GM12878 (cell line): ENCODE results near the gene TDRD9. TPM values are rescaled to one million over a fixed set of nuclear protein-coding genes. Genes with fewer than 3 reads are reported as not detected.

ENCODE experiments used
- ATAC-seq: fragments of 200-7000 bp; cut with Tn5 transposase; 3 replicates; pipeline ENCODE4 v1.9.1; 2020; ENCODE audit warnings: mild to moderate bottlenecking, moderate library complexity
- BruUV-seq: library from RNA; stranded (reverse); fragments of 400-500 nt; replicated peaks from 2 replicates; lab custom pipeline; 2021; lab: Mats Ljungman, UMichigan
- CTCF ChIA-PET: fragments of 300-600 bp; sonication (Branson Sonifier 250); formaldehyde crosslinking; extraction: SDS; loops from one replicate; lab custom pipeline; 2021; ENCODE audit warnings: inconsistent platforms; lab: Yijun Ruan, JAX
- POLR2A ChIA-PET: fragments of 350-600 bp; formaldehyde crosslinking; extraction: SDS; loops from one replicate; lab custom pipeline; 2021; ENCODE audit warnings: inconsistent platforms; lab: Charles Lee
- RAD21 ChIA-PET: fragments of 300-600 bp; sonication (Branson Sonifier 250); formaldehyde crosslinking; loops from one replicate; lab custom pipeline; 2023; ENCODE audit warnings: antibody characterized with exemption; ENCODE audit not compliant: unreplicated experiment; lab: Charles Lee
- SMC1A ChIA-PET: fragments of 300-600 bp; sonication (Branson Sonifier 250); formaldehyde crosslinking; loops from one replicate; lab custom pipeline; 2023; ENCODE audit not compliant: unreplicated experiment, uncharacterized antibody; lab: Charles Lee
- DNase-seq: peaks from one replicate; pipeline ENCODE4 v3.0.0-alpha.2; 2011; ENCODE audit warnings: low read depth, low spot score
- FAIRE-seq: peaks from 3 replicates; lab custom pipeline; 2011; peaks lifted over from hg19 to GRCh38; lab: Jason Lieb, UNC
- H2AFZ ChIP-seq: 2 replicates; pipeline ENCODE4 v1.6.0; 2011; ENCODE audit warnings: low read depth, low read length, control low read depth; ENCODE audit not compliant: control insufficient read depth
- H3K27ac ChIP-seq: 2 replicates; pipeline ENCODE4 v1.5.1; 2011; ENCODE audit warnings: control low read depth; ENCODE audit not compliant: control insufficient read depth, insufficient read depth
- H3K27me3 ChIP-seq, 2 experiments: replicated peaks in 1 of 2; 2 replicates each; pipeline versions ENCODE4 v1.6.0 to v1.6.1; 2011; ENCODE audit warnings: low read length in 1 of 2; ENCODE audit not compliant: control insufficient read depth in 2 of 2, insufficient read depth in 2 of 2
- H3K36me3 ChIP-seq, 2 experiments: 2 replicates each; pipeline ENCODE4 v1.5.1; 2011; ENCODE audit warnings: low read length in 1 of 2; ENCODE audit not compliant: control insufficient read depth in 2 of 2, insufficient read depth in 2 of 2
- H3K4me1 ChIP-seq: 2 replicates; pipeline ENCODE4 v1.6.1; 2011; ENCODE audit warnings: mild to moderate bottlenecking, low read length, moderate library complexity, mixed read lengths; ENCODE audit not compliant: control insufficient read depth, insufficient read depth
- H3K4me2 ChIP-seq: 2 replicates; pipeline ENCODE4 v1.6.0; 2011; ENCODE audit warnings: control low read depth; ENCODE audit not compliant: control insufficient read depth, insufficient read depth
- H3K4me3 ChIP-seq: fragments of 200-600 bp; sonication (generic); 2 replicates; pipeline ENCODE4 v1.5.1; 2016
- H3K79me2 ChIP-seq: 2 replicates; pipeline ENCODE4 v1.6.0; 2011; ENCODE audit warnings: low read length; ENCODE audit not compliant: control insufficient read depth, insufficient read depth
- H3K9ac ChIP-seq: 2 replicates; pipeline ENCODE4 v1.8.0; 2011; ENCODE audit warnings: low read length, control low read depth, mixed read lengths; ENCODE audit not compliant: control insufficient read depth, insufficient read depth
- H3K9me3 ChIP-seq: replicated peaks from 3 replicates; pipeline ENCODE4 v1.5.1; 2011; ENCODE audit warnings: mild to moderate bottlenecking, low read length; ENCODE audit not compliant: control insufficient read depth, insufficient read depth
- H4K20me1 ChIP-seq: 2 replicates; pipeline ENCODE4 v1.6.0; 2011; ENCODE audit not compliant: control insufficient read depth, insufficient read depth
- ATF7 ChIP-seq: fragments of 450-650 bp; IDR thresholded peaks from 2 replicates; pipeline ENCODE4 v1.6.1; 2016; ENCODE audit warnings: low read depth, mild to moderate bottlenecking
- KAT2A ChIP-seq: conservative IDR thresholded peaks from 2 replicates; pipeline ENCODE4 v1.6.1; 2011; ENCODE audit warnings: low read depth, low read length; ENCODE audit not compliant: control insufficient read depth
- NR2F1 ChIP-seq: fragments of 450-650 bp; conservative IDR thresholded peaks from 2 replicates; pipeline ENCODE4 v1.6.1; 2017; ENCODE audit warnings: mild to moderate bottlenecking
- YBX1 ChIP-seq: fragments of 450-650 bp; IDR thresholded peaks from 2 replicates; pipeline ENCODE4 v1.6.1; 2016; ENCODE audit warnings: antibody characterized with exemption
- WGBS: methylation state at CpG from one replicate; pipeline ENCODE4 v1.1.6; 2016; ENCODE audit warnings: low lambda C conversion rate; ENCODE audit not compliant: insufficient replicate concordance, insufficient coverage; ENCODE audit errors: missing lambda C conversion rate; 5-methylcytosine and 5-hydroxymethylcytosine counted together
- in situ Hi-C: fragments of 300-500 bp; cut with MboI; formaldehyde crosslinking; loops from 9 replicates; pipeline ENCODE4 v1.14.3; 2018; ENCODE audit warnings: mixed read lengths
- intact Hi-C: fragments of 100-400 bp; cut with micrococcal nuclease; formaldehyde crosslinking; loops from one replicate; pipeline ENCODE4 v1.14.2; 2022; ENCODE audit not compliant: unreplicated experiment
- polyA plus RNA-seq, 11 experiments: library from polyadenylated mRNA; depleted of rRNA in 4 of 11; unstranded in 6 of 11; stranded (reverse) in 5 of 11; fragments of >200 nt; fragmentation: Nextera tagmentation in 4 of 11; fragmentation: Illumina TruSeq in 1 of 11; extraction: Ambion mirVana in 4 of 11; extraction: Trizol in 1 of 11; gene quantifications; 1 replicate in 1 of 11; 2 replicates in 10 of 11; pipeline versions ENCODE4 v1.2.1 to v1.2.3, GENCODE V29; 2011 to 2016; ENCODE audit warnings: inconsistent platforms in 2 of 11, missing spikeins in 2 of 11, low read depth in 1 of 11
- total RNA-seq, 4 experiments: library from RNA; depleted of rRNA in 3 of 4; stranded (reverse); fragments of >200 nt in 3 of 4; fragmentation: Illumina TruSeq in 1 of 4; extraction: Trizol in 1 of 4; gene quantifications; 2 replicates each; pipeline versions ENCODE4 v1.2.1 to v1.2.3, GENCODE V29; 2013 to 2021
- TF ChIP-seq, protein P1 (sequence below), 3 experiments: IDR thresholded peaks in 2 of 3; conservative IDR thresholded peaks in 1 of 3; 2 replicates each; pipeline ENCODE4 v1.5.1; 2011; ENCODE audit warnings: low read depth in 3 of 3, low read length in 3 of 3, mild to moderate bottlenecking in 3 of 3, control low read depth in 2 of 3, moderate library complexity in 2 of 3, inconsistent platforms in 1 of 3, mixed read lengths in 1 of 3; ENCODE audit not compliant: control insufficient read depth in 2 of 3, insufficient read depth in 1 of 3; ENCODE audit errors: extremely low read depth in 1 of 3
- TF ChIP-seq, protein P2 (sequence below): IDR thresholded peaks from 2 replicates; pipeline ENCODE4 v1.6.1; 2012; ENCODE audit warnings: mild to moderate bottlenecking, low read depth, low read length

TDRD9 gene
- total and polyA plus RNA-seq, 10 of the 15 experiments (the other 5 are each of a cell fraction or from before 2014, with no cell fraction given) = 0.12 TPM; not detected in 9

DNA sequence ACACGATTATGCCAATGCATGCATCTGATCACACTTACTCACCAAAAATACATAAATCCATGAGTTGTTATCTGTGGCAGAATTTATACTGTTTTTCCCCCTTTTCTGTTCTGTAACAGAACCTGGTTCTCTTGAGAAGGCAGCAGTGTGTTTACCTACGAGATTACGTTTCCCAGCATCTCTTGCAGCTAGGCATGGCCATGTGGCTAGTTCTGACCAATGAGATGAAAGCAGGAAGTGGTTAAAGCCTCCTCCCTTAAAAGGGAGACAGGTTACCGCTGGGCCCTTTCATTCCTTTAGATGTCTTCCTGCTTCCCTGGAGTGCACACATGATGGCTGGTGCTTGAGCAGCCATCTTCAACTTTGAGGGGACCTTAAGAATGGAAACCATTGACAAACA, 145.5 kb downstream of the TDRD9 start:
- no peaks in the 10 kb centered on the region for H3K27me3 ChIP-seq
- ChIA-PET CTCF (no interaction called here), RAD21 (no interaction called here), POLR2A (no interaction called here), SMC1A (no interaction called here)
- no peaks in the 10 kb centered on the region; the same call in 1 of the 2 replicates for H3K4me1 ChIP-seq
- H2AFZ ChIP-seq = no peak overlapping the region
- no peaks in the 10 kb centered on the region for H4K20me1 ChIP-seq
- no peak overlapping the region for H3K9ac ChIP-seq
- no TSS peak for BruUV-seq
- no peaks in the 10 kb centered on the region for H3K79me2 ChIP-seq
- H3K36me3 ChIP-seq = no peaks in the 10 kb centered on the region
- DNase-seq = no peak
- no peak for FAIRE-seq
- H3K4me2 ChIP-seq = no peak overlapping the region
- H3K4me3 ChIP-seq = no peak overlapping the region
- intact Hi-C loops (no loop called here), in situ Hi-C loops (no loop called here)
- WGBS = 16% methylated on average over 4 of the region's 4 CpGs
- TF ChIP-seq, protein P1, sequence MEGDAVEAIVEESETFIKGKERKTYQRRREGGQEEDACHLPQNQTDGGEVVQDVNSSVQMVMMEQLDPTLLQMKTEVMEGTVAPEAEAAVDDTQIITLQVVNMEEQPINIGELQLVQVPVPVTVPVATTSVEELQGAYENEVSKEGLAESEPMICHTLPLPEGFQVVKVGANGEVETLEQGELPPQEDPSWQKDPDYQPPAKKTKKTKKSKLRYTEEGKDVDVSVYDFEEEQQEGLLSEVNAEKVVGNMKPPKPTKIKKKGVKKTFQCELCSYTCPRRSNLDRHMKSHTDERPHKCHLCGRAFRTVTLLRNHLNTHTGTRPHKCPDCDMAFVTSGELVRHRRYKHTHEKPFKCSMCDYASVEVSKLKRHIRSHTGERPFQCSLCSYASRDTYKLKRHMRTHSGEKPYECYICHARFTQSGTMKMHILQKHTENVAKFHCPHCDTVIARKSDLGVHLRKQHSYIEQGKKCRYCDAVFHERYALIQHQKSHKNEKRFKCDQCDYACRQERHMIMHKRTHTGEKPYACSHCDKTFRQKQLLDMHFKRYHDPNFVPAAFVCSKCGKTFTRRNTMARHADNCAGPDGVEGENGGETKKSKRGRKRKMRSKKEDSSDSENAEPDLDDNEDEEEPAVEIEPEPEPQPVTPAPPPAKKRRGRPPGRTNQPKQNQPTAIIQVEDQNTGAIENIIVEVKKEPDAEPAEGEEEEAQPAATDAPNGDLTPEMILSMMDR (IDR thresholded peaks at IDR 0.05 in 2 of 3, conservative IDR thresholded peaks at IDR 0.05 in 1 of 3; ENCODE audit: control insufficient read depth in 2 of 3, extremely low read depth in 1 of 3, insufficient read depth in 1 of 3, low read depth in 3 of 3, low read length in 3 of 3) = no peak
- TF ChIP-seq ATF7 (no peak), NR2F1 (no peak), YBX1 (no peak), KAT2A (no peak)
- TF ChIP-seq, protein P2, sequence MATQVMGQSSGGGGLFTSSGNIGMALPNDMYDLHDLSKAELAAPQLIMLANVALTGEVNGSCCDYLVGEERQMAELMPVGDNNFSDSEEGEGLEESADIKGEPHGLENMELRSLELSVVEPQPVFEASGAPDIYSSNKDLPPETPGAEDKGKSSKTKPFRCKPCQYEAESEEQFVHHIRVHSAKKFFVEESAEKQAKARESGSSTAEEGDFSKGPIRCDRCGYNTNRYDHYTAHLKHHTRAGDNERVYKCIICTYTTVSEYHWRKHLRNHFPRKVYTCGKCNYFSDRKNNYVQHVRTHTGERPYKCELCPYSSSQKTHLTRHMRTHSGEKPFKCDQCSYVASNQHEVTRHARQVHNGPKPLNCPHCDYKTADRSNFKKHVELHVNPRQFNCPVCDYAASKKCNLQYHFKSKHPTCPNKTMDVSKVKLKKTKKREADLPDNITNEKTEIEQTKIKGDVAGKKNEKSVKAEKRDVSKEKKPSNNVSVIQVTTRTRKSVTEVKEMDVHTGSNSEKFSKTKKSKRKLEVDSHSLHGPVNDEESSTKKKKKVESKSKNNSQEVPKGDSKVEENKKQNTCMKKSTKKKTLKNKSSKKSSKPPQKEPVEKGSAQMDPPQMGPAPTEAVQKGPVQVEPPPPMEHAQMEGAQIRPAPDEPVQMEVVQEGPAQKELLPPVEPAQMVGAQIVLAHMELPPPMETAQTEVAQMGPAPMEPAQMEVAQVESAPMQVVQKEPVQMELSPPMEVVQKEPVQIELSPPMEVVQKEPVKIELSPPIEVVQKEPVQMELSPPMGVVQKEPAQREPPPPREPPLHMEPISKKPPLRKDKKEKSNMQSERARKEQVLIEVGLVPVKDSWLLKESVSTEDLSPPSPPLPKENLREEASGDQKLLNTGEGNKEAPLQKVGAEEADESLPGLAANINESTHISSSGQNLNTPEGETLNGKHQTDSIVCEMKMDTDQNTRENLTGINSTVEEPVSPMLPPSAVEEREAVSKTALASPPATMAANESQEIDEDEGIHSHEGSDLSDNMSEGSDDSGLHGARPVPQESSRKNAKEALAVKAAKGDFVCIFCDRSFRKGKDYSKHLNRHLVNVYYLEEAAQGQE = no peak
- peaks cover 2% of the 10 kb centered on the region; the same call in 1 of the 3 replicates for H3K9me3 ChIP-seq
- no peak overlapping the region for H3K27ac ChIP-seq
- ATAC-seq = no peak
